ENCODE measurements around the gene GNAI3. TPM values are rescaled to one million over a fixed set of nuclear protein-coding genes. Genes with fewer than 3 reads are reported as not detected.

The GNAI3 gene
- total RNA-seq, 4 donors from 2014 or later = 7.4 to 9.8 (median 8.3) TPM

GRCh38 chr1:109628540-109629321 is 80.3 kb downstream of the GNAI3 start:
- no peak for DNase-seq (ENCODE audit: low spot score)
- ATAC-seq (ENCODE audit: low FRiP score) = peak; percentile 25
- TF ChIP-seq, protein P1, sequence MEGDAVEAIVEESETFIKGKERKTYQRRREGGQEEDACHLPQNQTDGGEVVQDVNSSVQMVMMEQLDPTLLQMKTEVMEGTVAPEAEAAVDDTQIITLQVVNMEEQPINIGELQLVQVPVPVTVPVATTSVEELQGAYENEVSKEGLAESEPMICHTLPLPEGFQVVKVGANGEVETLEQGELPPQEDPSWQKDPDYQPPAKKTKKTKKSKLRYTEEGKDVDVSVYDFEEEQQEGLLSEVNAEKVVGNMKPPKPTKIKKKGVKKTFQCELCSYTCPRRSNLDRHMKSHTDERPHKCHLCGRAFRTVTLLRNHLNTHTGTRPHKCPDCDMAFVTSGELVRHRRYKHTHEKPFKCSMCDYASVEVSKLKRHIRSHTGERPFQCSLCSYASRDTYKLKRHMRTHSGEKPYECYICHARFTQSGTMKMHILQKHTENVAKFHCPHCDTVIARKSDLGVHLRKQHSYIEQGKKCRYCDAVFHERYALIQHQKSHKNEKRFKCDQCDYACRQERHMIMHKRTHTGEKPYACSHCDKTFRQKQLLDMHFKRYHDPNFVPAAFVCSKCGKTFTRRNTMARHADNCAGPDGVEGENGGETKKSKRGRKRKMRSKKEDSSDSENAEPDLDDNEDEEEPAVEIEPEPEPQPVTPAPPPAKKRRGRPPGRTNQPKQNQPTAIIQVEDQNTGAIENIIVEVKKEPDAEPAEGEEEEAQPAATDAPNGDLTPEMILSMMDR (IDR thresholded peaks at IDR 0.05) = no peak

GRCh38 chr1:109629372-109630030 is 81.1 kb downstream of the GNAI3 start:
- no peak for DNase-seq (ENCODE audit: low spot score)
- no peak for ATAC-seq (ENCODE audit: low FRiP score)
- TF ChIP-seq, protein P1 (IDR thresholded peaks at IDR 0.05) = no peak

GRCh38 chr1:109630081-109630897 is 81.9 kb downstream of the GNAI3 start:
- TF ChIP-seq, protein P1 (IDR thresholded peaks at IDR 0.05) = no peak
- no peak for ATAC-seq (ENCODE audit: low FRiP score)
- DNase-seq (ENCODE audit: low spot score) = no peak

DNA sequence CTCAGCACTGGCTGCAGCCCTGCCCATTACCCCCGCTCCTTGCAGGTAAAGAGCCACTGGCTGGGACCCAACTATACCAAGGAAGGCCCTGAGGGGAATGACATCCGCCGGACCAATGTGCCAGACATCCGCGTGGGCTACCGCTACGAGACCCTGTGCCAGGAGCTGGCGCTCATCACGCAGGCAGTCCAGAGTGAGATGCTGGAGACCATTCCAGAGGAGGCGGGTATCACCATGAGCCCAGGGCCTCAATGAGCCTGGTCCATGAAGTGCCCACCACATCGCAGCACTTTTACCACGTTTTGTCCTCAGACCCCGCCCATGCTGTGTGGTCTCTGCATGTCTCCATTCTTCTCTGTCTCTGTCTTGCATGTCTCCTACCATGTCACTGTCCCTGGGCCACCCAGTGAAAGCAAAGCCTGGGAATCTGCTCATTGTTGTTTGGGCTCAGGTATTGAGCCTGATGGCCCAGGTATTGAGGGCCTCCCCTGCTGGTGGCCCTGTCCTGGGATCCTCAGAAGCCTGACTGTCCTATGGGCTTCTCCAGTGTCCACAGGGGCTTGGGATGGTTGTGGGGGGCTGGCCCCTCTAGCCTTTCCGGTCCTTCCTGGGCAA is 82.6 kb downstream of the GNAI3 start:
- ATAC-seq (ENCODE audit: low FRiP score) = no peak
- no peak for DNase-seq (ENCODE audit: low spot score)

DNA sequence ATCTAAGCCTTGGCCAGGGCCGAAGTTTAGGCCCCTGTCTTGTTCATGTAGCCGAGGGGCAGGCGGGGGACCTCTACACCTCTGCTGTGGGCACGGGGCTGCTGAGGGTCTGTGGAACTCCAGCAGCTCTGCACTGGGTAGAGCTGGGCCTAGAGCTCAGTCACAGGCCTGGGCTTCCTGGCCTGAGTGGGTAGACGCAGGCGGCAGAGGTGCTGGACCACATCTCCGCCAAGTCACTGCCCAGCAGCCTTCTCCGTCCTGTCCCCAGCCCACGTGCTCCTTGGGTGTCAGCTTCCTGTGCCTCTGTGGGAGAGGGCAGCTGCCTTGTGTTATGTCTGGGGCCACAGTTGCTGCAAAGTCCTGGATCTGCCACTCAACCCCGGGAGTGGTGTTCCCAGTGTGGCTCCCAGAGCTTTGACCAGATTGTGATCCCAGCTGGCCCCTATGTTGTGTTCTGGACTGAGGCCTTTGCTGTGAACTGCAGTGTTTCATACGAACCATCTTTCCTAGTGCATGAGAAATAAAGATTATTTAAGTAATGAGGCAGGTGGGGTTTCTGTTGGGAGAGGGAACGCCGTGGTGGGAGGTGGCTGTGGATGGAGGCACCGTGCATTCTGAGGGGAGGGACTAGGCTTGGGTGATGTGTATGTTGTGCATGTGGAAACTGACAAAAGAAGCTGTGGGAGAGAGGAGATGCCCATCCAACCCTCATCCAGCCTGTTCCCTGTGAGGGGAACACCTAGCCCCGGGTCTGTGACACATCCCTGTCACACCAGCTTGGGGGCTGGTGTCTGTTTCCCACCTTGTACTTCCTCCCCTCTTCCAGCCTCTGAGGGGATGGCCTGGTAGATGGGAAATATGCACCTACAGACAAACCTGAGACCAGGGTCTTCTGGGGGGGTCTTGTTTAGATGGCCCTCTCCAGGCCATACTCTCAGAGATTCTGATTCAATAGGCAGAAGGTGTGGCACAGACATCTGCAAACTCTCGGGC is 83.4 kb downstream of the GNAI3 start:
- DNase-seq (ENCODE audit: low spot score) = no peak
- TF ChIP-seq, protein P1 (IDR thresholded peaks at IDR 0.05) = no peak
- ATAC-seq (ENCODE audit: low FRiP score) = no peak

More for the DNA sequence above, 82.6 kb downstream of the GNAI3 start:
- TF ChIP-seq, protein P1 (IDR thresholded peaks at IDR 0.05) = no peak
